A549 (cell line): ENCODE results near the gene PRXL2B. TPM values are rescaled to one million over a fixed set of nuclear protein-coding genes. Genes with fewer than 3 reads are reported as not detected.

ENCODE experiments used
- ATAC-seq, 2 experiments: fragments of 200-7000 bp in 1 of 2; fragments of >200 bp in 1 of 2; cut with Nextera tagmentation in 1 of 2; cut with Tn5 transposase in 1 of 2; 3 replicates each; pipeline versions ENCODE4 v1.8.0 to v1.9.1; 2018 to 2020; ENCODE audit warnings: mild to moderate bottlenecking in 1 of 2, moderate library complexity in 1 of 2
- CTCF ChIA-PET: fragments of 300-600 bp; sonication (Branson Sonifier 250); formaldehyde crosslinking; extraction: SDS; loops from one replicate; lab custom pipeline; 2021; ENCODE audit warnings: antibody characterized with exemption, inconsistent platforms; lab: Yijun Ruan, JAX
- POLR2A ChIA-PET: fragments of 350-600 bp; formaldehyde crosslinking; extraction: SDS; loops from one replicate; lab custom pipeline; 2021; ENCODE audit warnings: antibody characterized with exemption, inconsistent platforms; lab: Yijun Ruan, JAX
- DNase-seq, 2 experiments: peaks; one replicate each; pipeline versions ENCODE4 v3.0.0 to v3.0.0-alpha.2; 2011 to 2016; ENCODE audit warnings: low read depth in 1 of 2, low spot score in 1 of 2
- FAIRE-seq: peaks from 2 replicates; lab custom pipeline; 2011; peaks lifted over from hg19 to GRCh38; lab: Jason Lieb, UNC
- H3K27ac ChIP-seq, 2 experiments: fragments of >200 bp; sonication (Bioruptor Twin); formaldehyde crosslinking; 3 replicates each; pipeline ENCODE4 v1.5.1; 2016 to 2017
- H3K4me1 ChIP-seq: fragments of >200 bp; sonication (Bioruptor Twin); formaldehyde crosslinking; 3 replicates; pipeline ENCODE4 v1.6.1; 2016
- H3K4me2 ChIP-seq: fragments of >200 bp; sonication (Bioruptor Twin); formaldehyde crosslinking; 3 replicates; pipeline ENCODE4 v1.6.1; 2016
- H3K4me3 ChIP-seq: fragments of >200 bp; sonication (Bioruptor Twin); formaldehyde crosslinking; 3 replicates; pipeline ENCODE4 v1.5.1; 2016
- H3K9me3 ChIP-seq: fragments of >200 bp; sonication (Bioruptor Twin); formaldehyde crosslinking; 3 replicates; pipeline ENCODE4 v1.6.1; 2016
- BCL3 ChIP-seq: fragments of >200 bp; sonication (Bioruptor Twin); formaldehyde crosslinking; IDR thresholded peaks from 3 replicates; pipeline ENCODE4 v1.6.1; 2016
- CHD2 ChIP-seq: fragments of 150-350 bp; IDR thresholded peaks from 2 replicates; pipeline ENCODE4 v1.6.1; 2014; ENCODE audit warnings: low read length; ENCODE audit not compliant: partially characterized antibody
- EHMT2 ChIP-seq: fragments of 200-600 bp; sonication (generic); IDR thresholded peaks from 2 replicates; pipeline ENCODE4 v1.6.1; 2016; ENCODE audit warnings: antibody characterized with exemption, low read depth, mild to moderate bottlenecking, moderate library complexity
- EP300 ChIP-seq, 2 experiments: fragments of >200 bp; sonication (Bioruptor Twin); formaldehyde crosslinking; IDR thresholded peaks; 2 replicates in 1 of 2; 3 replicates in 1 of 2; pipeline ENCODE4 v1.6.1; 2016 to 2017
- FOSL2 ChIP-seq, 2 experiments: fragments of 450-650 bp in 1 of 2; fragments of >200 bp in 1 of 2; sonication (Bioruptor Twin) in 1 of 2; formaldehyde crosslinking; IDR thresholded peaks; 2 replicates each; pipeline versions ENCODE4 v1.5.0 to v1.6.1; 2016 to 2020; ENCODE audit warnings: mild to moderate bottlenecking in 1 of 2, moderate library complexity in 1 of 2
- FOXS1 ChIP-seq: fragments of 250-450 bp; sonication (Bioruptor Pico); IDR thresholded peaks from 2 replicates; pipeline ENCODE4 v1.5.0; 2020; ENCODE audit warnings: mild to moderate bottlenecking, moderate library complexity
- HES2 ChIP-seq: fragments of >200 bp; sonication (Bioruptor Twin); formaldehyde crosslinking; IDR thresholded peaks from 2 replicates; pipeline ENCODE4 v1.6.1; 2016
- JUNB ChIP-seq: fragments of >200 bp; sonication (Bioruptor Twin); formaldehyde crosslinking; IDR thresholded peaks from 2 replicates; pipeline ENCODE4 v1.6.1; 2016
- KDM5A ChIP-seq: fragments of 200-600 bp; sonication (generic); IDR thresholded peaks from 2 replicates; pipeline ENCODE4 v1.6.1; 2016; ENCODE audit warnings: antibody characterized with exemption, mild to moderate bottlenecking
- NPAS2 ChIP-seq: fragments of 250-450 bp; sonication (Bioruptor Pico); IDR thresholded peaks from 2 replicates; pipeline ENCODE4 v1.8.0; 2022; ENCODE audit warnings: mild to moderate bottlenecking, moderate library complexity, borderline replicate concordance
- RAD21 ChIP-seq, 2 experiments: fragments of >200 bp in 1 of 2; sonication (Bioruptor Twin) in 1 of 2; formaldehyde crosslinking in 1 of 2; IDR thresholded peaks in 1 of 2; conservative IDR thresholded peaks in 1 of 2; 2 replicates in 1 of 2; 3 replicates in 1 of 2; pipeline ENCODE4 v1.6.1; 2012 to 2018; ENCODE audit warnings: inconsistent platforms in 1 of 2
- REST ChIP-seq: fragments of 200-600 bp; sonication (generic); IDR thresholded peaks from 2 replicates; pipeline ENCODE4 v1.6.1; 2016; ENCODE audit warnings: antibody characterized with exemption, mild to moderate bottlenecking, moderate library complexity
- RFX5 ChIP-seq: fragments of 450-650 bp; IDR thresholded peaks from 2 replicates; pipeline ENCODE4 v1.7.1; 2014; ENCODE audit warnings: antibody characterized with exemption, mild to moderate bottlenecking, moderate library complexity
- RNF2 ChIP-seq: fragments of 200-600 bp; sonication (generic); IDR thresholded peaks from 2 replicates; pipeline ENCODE4 v1.6.1; 2016; ENCODE audit warnings: low read depth, mild to moderate bottlenecking, antibody characterized with exemption, moderate library complexity, borderline replicate concordance
- SREBF2 ChIP-seq: fragments of 450-650 bp; IDR thresholded peaks from 2 replicates; pipeline ENCODE4 v1.6.1; 2014; ENCODE audit warnings: mild to moderate bottlenecking, moderate library complexity
- ZC3H11A ChIP-seq: fragments of 450-650 bp; IDR thresholded peaks from 2 replicates; pipeline ENCODE4 v1.6.1; 2014; ENCODE audit warnings: antibody characterized with exemption, mild to moderate bottlenecking
- WGBS: methylation state at CpG from one replicate; pipeline ENCODE4 v1.1.6; 2017; ENCODE audit errors: missing lambda C conversion rate; 5-methylcytosine and 5-hydroxymethylcytosine counted together
- polyA plus RNA-seq, 4 experiments: library from polyadenylated mRNA; depleted of rRNA in 3 of 4; stranded (reverse); fragments of >200 nt; fragmentation: RNase III in 1 of 4; extraction: RNeasy Plus Mini Kit Qiagen cat#74134 plus additional on column Dnase treatment in 1 of 4; gene quantifications; 2 replicates in 3 of 4; 3 replicates in 1 of 4; pipeline ENCODE4 v1.2.3, GENCODE V29; 2011 to 2017

Gene PRXL2B
- polyA plus RNA-seq, 2 of the 4 experiments (the other 2 are of a cell fraction), result 4.4 to 16.4 TPM

- Histone ChIP-seq H3K4me2 (no peak overlapping the region), H3K27ac (no peak overlapping the region), H3K9me3 (no peaks in the 10 kb centered on the region), H3K4me3 (no peak overlapping the region), H3K4me1 (no peaks in the 10 kb centered on the region)
- ATAC-seq (no peak), DNase-seq (no peak), FAIRE-seq (no peak)
- TF ChIP-seq ZC3H11A (no peak), NPAS2 (CRISPR knock-in tag) (no peak), FOSL2 (IDR thresholded peaks at IDR 0.05) (no peak), FOSL2 (CRISPR knock-in tag; IDR thresholded peaks at IDR 0.05) (no peak), BCL3 (no peak), RAD21 (conservative IDR thresholded peaks at IDR 0.05 in 1 of 2, IDR thresholded peaks at IDR 0.05 in 1 of 2) (no peak), EHMT2 (no peak), CHD2 (no peak), SREBF2 (no peak), RNF2 (no peak)
- ChIA-PET CTCF (no interaction called here), POLR2A (no interaction called here)
- 68% methylated on average over 20 of the region's 36 CpGs for WGBS
Measured at GRCh38 chr1:2606881-2607621, 20.5 kb downstream of the PRXL2B start.

GRCh38 chr1:2607641-2608091 lies 21.1 kb downstream of the PRXL2B start:
- Histone ChIP-seq H3K4me3 (no peak overlapping the region), H3K27ac (no peak overlapping the region), H3K4me1 (no peaks in the 10 kb centered on the region), H3K4me2 (no peak overlapping the region), H3K9me3 (no peaks in the 10 kb centered on the region)
- 54% methylated on average over 5 of the region's 13 CpGs for WGBS
- CTCF ChIA-PET, result no interaction called here
- FAIRE-seq, result no peak
- TF ChIP-seq RFX5 (no peak), KDM5A (no peak), RNF2 (no peak), EP300 (IDR thresholded peaks at IDR 0.05) (no peak), HES2 (no peak), REST (no peak), FOXS1 (CRISPR knock-in tag) (no peak), JUNB (no peak)
- ATAC-seq, result no peak
- POLR2A ChIA-PET, result no interaction called here
- no peak for DNase-seq
